SKM-1 (cell line): ENCODE measurements around the gene DYNC1I2.

Experiments used
- DNase-seq: peaks from one replicate; lab custom pipeline; 2025; ENCODE audit not compliant: unreplicated experiment; lab: John Stamatoyannopoulos, UW

Gene DYNC1I2

GRCh38 chr2:171687287-171688128 is at the start of gene DYNC1I2:
TSS of gene DYNC1I2 (plus strand) at chr2:171687469. CDS start at chr2:171690156, 2,687 bp downstream.
- DNase-seq, result peak; percentile 96

GRCh38 chr2:171651667-171652415 is 35.4 kb upstream of the DYNC1I2 start:
- DNase-seq, result no peak

GRCh38 chr2:171652416-171652785 is 34.9 kb upstream of the DYNC1I2 start:
- no peak for DNase-seq

GRCh38 chr2:171655586-171655985 is 31.7 kb upstream of the DYNC1I2 start:
- DNase-seq, result peak; percentile 82

- DNase-seq, result no peak
Measured at GRCh38 chr2:171667041-171667440, 20.2 kb upstream of the DYNC1I2 start.

- DNase-seq, result no peak
Measured at GRCh38 chr2:171668183-171668582, 19.1 kb upstream of the DYNC1I2 start.

GRCh38 chr2:171669121-171669520 is 18.1 kb upstream of the DYNC1I2 start:
- no peak for DNase-seq

- DNase-seq, result no peak
Measured at GRCh38 chr2:171670655-171671054, 16.6 kb upstream of the DYNC1I2 start.

- DNase-seq, result no peak
Measured at GRCh38 chr2:171671867-171672266, 15.4 kb upstream of the DYNC1I2 start.

- DNase-seq, result no peak
Measured at GRCh38 chr2:171673905-171674304, 13.4 kb upstream of the DYNC1I2 start.

- no peak for DNase-seq
Measured at GRCh38 chr2:171675810-171676345, 11.4 kb upstream of the DYNC1I2 start.

- DNase-seq, result no peak
Measured at GRCh38 chr2:171678619-171679018, 8.7 kb upstream of the DYNC1I2 start.

GRCh38 chr2:171688129-171688465 is 828 bp downstream of the DYNC1I2 start:
- no peak for DNase-seq

GRCh38 chr2:171692331-171692730 is 5.1 kb downstream of the DYNC1I2 start:
- DNase-seq, result no peak

GRCh38 chr2:171702781-171703556 is 15.7 kb downstream of the DYNC1I2 start:
- no peak for DNase-seq

GRCh38 chr2:171703574-171704347 is 16.5 kb downstream of the DYNC1I2 start:
- no peak for DNase-seq

GRCh38 chr2:171706152-171706803 is 19.0 kb downstream of the DYNC1I2 start:
- no peak for DNase-seq

- no peak for DNase-seq
Measured at GRCh38 chr2:171707752-171708151, 20.5 kb downstream of the DYNC1I2 start.

GRCh38 chr2:171709011-171709685 is 21.9 kb downstream of the DYNC1I2 start:
- DNase-seq, result no peak
